ENCODE results near the gene MLX.

GRCh38 chr17:42598905-42599304 lies 32.0 kb downstream of the MLX start:
- no peak for TF ChIP-seq EZH2phosphoT487 (IDR thresholded peaks at IDR 0.05; ENCODE audit: borderline replicate concordance)
- TF ChIP-seq CTCF (conservative IDR thresholded peaks at IDR 0.05; ENCODE audit: low read length): no peak
